Stimulated activated CD8-positive, alpha-beta memory T cell treated with anti-CD3 and anti-CD28 coated beads, Interleukin-12 subunit alpha, Interleukin-12 subunit beta, amount 100 ng/mL, for 24 hours (primary cell): ENCODE data around the gene NDUFS5.
"Not testable (repeated sequence)": the region's sequence is repeated elsewhere in the genome, so short reads cannot be mapped to it uniquely, and the experiment has no call there.

ENCODE experiments used
- DNase-seq: peaks from one replicate; pipeline ENCODE4 v3.0.0-alpha.2; 2020; ENCODE audit errors: extremely low read depth

NDUFS5 gene

GRCh38 chr1:39063775-39064174 is 37.6 kb downstream of the NDUFS5 start:
- no peak for DNase-seq

DNA sequence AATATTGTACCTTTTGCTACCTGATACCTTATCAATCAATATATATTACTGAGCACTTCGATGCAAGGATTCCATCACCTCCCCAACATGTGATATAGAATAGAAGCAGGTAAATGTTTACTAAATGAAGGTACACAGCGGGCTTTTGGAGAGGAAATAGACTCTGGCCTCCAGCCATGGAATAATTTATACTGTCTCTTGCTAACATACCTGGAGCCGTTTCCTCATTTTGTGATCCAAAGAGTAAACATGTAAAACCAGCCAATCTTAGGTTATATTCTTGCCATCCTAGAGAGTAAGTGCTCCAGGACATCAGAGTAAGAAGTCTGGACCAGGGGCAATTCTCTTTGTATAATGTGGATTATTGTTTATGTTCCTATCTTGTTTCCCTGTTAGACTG is 39.4 kb downstream of the NDUFS5 start:
- DNase-seq, result no peak

DNA sequence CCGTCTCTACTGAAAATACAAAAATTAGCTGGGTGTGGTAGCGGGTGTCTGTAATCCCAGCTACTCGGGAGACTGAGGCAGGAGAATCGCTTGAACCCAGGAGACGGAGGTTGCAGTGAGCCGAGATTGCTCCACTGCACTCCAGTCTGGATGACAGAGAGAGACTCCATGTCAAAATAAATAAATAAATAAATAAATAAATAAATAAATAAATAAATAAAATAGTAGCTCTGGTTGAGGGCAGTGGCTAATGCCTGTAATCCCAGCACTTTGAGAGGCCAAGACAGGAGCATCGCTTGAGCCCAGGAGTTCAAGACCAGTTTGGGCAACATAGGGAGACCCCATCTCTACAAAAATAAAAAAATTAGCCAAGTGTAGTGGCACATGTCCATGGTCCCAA is 42.1 kb downstream of the NDUFS5 start:
- not testable (repeated sequence) for DNase-seq

GRCh38 chr1:39071557-39071956 is 45.4 kb downstream of the NDUFS5 start:
- DNase-seq, result not testable (repeated sequence)

- no peak for DNase-seq
Observed at GRCh38 chr1:39076127-39076798, 50.1 kb downstream of the NDUFS5 start.

GRCh38 chr1:39076799-39077148 is 50.6 kb downstream of the NDUFS5 start:
- DNase-seq, result no peak

GRCh38 chr1:39080269-39080826 is 54.2 kb downstream of the NDUFS5 start:
- DNase-seq, result no peak

GRCh38 chr1:39080831-39081270 is 54.7 kb downstream of the NDUFS5 start:
- no peak for DNase-seq

- no peak for DNase-seq
Observed at GRCh38 chr1:39081271-39082009, 55.3 kb downstream of the NDUFS5 start.

GRCh38 chr1:39082010-39082799 is 56.1 kb downstream of the NDUFS5 start:
- no peak for DNase-seq

GRCh38 chr1:39082811-39083576 is 56.8 kb downstream of the NDUFS5 start:
- no peak for DNase-seq

DNA sequence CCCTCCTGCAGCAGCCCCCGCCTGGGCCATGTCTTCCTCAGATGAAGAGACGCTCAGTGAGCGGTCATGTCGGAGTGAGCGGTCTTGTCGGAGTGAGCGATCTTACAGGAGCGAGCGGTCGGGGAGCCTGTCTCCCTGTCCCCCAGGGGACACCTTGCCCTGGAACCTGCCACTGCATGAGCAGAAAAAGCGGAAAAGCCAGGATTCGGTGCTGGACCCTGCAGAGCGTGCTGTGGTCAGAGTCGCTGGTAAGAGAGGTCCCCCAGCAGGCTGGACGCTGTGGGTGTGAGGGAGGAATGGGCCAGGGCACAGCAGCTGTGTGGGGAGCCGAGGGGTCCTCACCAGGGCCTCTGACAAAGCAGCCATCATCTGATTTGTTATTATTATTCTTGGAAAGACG is 58.0 kb downstream of the NDUFS5 start:
- no peak for DNase-seq
